Choroid plexus epithelial cell (primary cell): ENCODE results near the gene AVEN.

Source experiments
- DNase-seq: peaks from one replicate; pipeline ENCODE4 v3.0.0-alpha.2; 2010; ENCODE audit warnings: low read depth
- H3K4me3 ChIP-seq: 2 replicates; pipeline ENCODE4 v1.5.1; 2011; ENCODE audit warnings: low read depth, mild to moderate bottlenecking, control low read depth, low read length, moderate library complexity
- TF ChIP-seq, protein P1 (sequence below): conservative IDR thresholded peaks from 2 replicates; pipeline ENCODE4 v1.5.1; 2011; ENCODE audit warnings: low read depth, mild to moderate bottlenecking, control low read depth, inconsistent platforms, low read length, moderate library complexity

Gene AVEN

DNA sequence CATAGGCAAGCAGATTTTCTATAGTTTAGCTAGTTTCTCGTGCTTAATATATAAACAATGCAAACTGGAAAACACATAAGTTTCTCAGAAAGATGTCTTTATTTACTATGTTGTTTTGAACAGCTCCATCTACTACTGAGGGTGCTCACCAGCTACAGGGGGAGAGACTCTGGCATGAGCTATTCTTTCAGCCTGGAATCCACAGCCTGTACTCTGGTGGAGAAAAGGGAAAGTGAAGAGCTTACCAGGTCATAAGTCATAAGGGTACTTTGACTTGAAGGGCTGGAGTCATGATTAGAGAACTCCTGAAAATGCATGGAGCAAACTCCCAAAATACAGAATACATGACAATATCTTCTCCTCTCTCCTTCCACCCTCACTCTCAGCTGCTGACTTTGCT lies 4.4 kb upstream of the AVEN start:
- TF ChIP-seq, protein P1, sequence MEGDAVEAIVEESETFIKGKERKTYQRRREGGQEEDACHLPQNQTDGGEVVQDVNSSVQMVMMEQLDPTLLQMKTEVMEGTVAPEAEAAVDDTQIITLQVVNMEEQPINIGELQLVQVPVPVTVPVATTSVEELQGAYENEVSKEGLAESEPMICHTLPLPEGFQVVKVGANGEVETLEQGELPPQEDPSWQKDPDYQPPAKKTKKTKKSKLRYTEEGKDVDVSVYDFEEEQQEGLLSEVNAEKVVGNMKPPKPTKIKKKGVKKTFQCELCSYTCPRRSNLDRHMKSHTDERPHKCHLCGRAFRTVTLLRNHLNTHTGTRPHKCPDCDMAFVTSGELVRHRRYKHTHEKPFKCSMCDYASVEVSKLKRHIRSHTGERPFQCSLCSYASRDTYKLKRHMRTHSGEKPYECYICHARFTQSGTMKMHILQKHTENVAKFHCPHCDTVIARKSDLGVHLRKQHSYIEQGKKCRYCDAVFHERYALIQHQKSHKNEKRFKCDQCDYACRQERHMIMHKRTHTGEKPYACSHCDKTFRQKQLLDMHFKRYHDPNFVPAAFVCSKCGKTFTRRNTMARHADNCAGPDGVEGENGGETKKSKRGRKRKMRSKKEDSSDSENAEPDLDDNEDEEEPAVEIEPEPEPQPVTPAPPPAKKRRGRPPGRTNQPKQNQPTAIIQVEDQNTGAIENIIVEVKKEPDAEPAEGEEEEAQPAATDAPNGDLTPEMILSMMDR = no peak
- no peak overlapping the region for H3K4me3 ChIP-seq
- DNase-seq = peak; percentile 44

- no peak for DNase-seq
- TF ChIP-seq, protein P1 = no peak
- peak overlapping the region; percentile 90 for H3K4me3 ChIP-seq
Observed at GRCh38 chr15:34039790-34040113, 748 bp upstream of the AVEN start.

- H3K4me3 ChIP-seq = peak overlapping the region; percentile 90
- TF ChIP-seq, protein P1 = no peak
- peak; percentile 73 for DNase-seq
Observed at GRCh38 chr15:34038023-34038870, 757 bp downstream of the AVEN start.

DNA sequence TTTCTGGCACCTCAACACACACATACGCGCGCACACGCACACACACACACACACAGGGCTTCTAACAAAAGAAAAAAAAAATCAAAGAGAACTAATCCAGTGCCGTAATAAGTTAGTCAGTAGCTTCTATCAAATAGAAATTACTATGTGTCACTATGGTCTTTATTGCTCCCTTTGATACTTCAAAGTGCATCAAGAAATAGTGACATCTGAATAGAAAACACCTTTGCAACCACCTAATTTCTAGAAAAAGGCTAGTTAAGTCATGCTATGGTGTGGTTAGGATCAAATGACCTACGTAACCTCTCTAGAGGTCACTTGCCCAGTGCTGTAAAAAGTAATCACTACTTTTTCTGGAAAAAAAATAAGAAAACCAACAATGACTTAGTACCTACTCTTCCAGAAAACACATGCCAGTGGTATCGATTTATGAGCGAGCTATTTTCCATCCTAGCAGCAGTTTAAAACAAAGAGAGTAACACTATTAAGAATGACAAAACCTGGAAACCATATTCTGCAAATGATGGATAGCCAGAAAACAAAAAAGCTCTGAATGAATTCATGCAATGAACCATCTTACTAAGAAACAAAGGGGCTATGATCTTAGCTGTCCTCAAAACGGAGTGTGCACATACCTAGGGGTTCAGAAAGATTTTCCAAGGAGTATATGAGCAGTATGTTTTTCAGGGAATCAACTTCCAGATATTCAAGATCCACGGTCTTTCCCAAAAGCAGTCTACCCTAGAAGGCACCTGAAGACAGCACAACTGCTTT lies 6.8 kb downstream of the AVEN start:
- TF ChIP-seq, protein P1 = no peak
- no peak for DNase-seq
- no peak overlapping the region for H3K4me3 ChIP-seq

DNA sequence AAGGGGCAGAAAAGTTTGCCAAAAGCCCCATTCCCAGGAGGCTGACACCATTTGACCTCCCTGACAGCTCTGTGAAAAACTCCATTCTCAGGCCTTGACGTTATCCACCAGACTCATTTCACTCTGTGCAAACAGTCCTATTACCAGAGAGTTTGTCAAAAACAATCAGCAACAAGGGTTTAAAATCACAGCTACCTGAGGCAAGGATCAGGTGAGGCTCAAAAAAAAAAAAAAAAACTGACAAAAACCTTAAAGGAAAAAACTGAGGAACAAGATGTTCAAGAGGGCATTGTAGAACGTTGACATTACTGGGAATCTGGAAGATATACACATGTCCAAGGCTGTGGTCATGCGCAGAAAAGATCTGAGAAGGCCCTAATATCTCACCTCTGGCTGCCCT lies 11.4 kb downstream of the AVEN start:
- TF ChIP-seq, protein P1 = no peak
- H3K4me3 ChIP-seq = no peak overlapping the region
- no peak for DNase-seq

DNA sequence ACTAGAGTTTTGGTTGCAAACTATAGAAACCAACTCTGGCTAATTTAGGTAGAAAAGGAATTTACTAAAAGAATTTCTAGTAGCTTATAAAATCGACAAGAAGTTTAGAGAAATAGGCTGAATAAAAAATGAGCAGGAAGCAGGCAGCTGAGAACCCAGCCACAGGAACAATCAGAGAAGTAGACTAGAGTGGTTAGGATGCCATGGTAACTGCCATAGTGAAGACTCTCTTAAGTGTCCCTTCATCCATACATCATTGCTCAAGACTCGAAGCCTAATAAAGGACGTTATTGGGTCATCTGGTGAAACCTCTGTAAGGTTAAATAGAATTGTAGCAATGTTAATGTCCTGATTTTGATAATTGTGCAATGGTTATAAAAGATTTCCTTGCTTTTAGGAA lies 13.8 kb downstream of the AVEN start:
- DNase-seq = no peak
- TF ChIP-seq, protein P1 = no peak
- no peak overlapping the region for H3K4me3 ChIP-seq

DNA sequence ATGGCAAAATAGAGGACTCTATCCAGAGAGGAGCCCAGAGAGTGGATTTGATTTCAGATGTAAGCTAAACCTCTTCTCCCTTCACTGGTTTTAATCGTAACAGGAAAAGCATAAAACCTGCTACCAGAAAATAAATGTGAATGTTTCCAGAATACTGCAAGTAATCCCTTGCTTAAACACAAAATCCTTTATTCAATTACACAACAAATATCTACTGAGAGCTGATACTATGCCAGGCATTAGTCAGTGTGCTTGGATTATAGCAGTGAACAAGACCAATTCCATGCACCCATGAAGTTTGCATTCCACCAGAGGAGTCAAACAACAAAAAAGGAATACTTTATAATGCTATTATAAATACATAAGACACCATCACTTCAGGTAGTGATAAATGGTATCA lies 15.1 kb downstream of the AVEN start:
- DNase-seq = no peak
- no peak overlapping the region for H3K4me3 ChIP-seq
- TF ChIP-seq, protein P1 = no peak
